Measurements from ENCODE around the gene ATP8A2. TPM values are rescaled to one million over a fixed set of nuclear protein-coding genes. Genes with fewer than 3 reads are reported as not detected.

ATP8A2 gene
- total RNA-seq, 1 donor from 2014 or later, result 1.9 TPM

- Mint-ChIP-seq H3K9me3 (ENCODE audit: low read depth) (no peaks in the 10 kb centered on the region), H3K27ac (ENCODE audit: unreplicated experiment) (no peak overlapping the region)
Measured at GRCh38 chr13:25846222-25846984, 474.6 kb downstream of the ATP8A2 start.

GRCh38 chr13:25847145-25847544 is 475.4 kb downstream of the ATP8A2 start:
- Mint-ChIP-seq H3K36me3 (ENCODE audit: low read depth) (no peaks in the 10 kb centered on the region), H3K9me3 (ENCODE audit: low read depth) (no peaks in the 10 kb centered on the region), H3K27ac (ENCODE audit: unreplicated experiment) (no peak overlapping the region), H3K4me1 (ENCODE audit: low read depth) (peaks cover 30% of the 10 kb centered on the region), H3K4me3 (ENCODE audit: unreplicated experiment) (no peak overlapping the region), H3K27me3 (ENCODE audit: low read depth) (no peaks in the 10 kb centered on the region)
- no peak for DNase-seq (ENCODE audit: low spot score)
- no peak for TF ChIP-seq CTCF (IDR thresholded peaks at IDR 0.05)

More at GRCh38 chr13:25846222-25846984, 474.6 kb downstream of the ATP8A2 start:
- Mint-ChIP-seq H3K27me3 (ENCODE audit: low read depth) (no peaks in the 10 kb centered on the region), H3K36me3 (ENCODE audit: low read depth) (no peaks in the 10 kb centered on the region), H3K4me3 (ENCODE audit: unreplicated experiment) (no peak overlapping the region), H3K4me1 (ENCODE audit: low read depth) (peaks cover 28% of the 10 kb centered on the region)
- no peak for DNase-seq (ENCODE audit: low spot score)
- no peak for TF ChIP-seq CTCF (IDR thresholded peaks at IDR 0.05)

- TF ChIP-seq CTCF (IDR thresholded peaks at IDR 0.05), result no peak
- no peak for DNase-seq (ENCODE audit: low spot score)
- Mint-ChIP-seq H3K36me3 (ENCODE audit: low read depth) (no peaks in the 10 kb centered on the region), H3K4me3 (ENCODE audit: unreplicated experiment) (no peak overlapping the region), H3K4me1 (ENCODE audit: low read depth) (peaks cover 35% of the 10 kb centered on the region), H3K9me3 (ENCODE audit: low read depth) (no peaks in the 10 kb centered on the region), H3K27ac (ENCODE audit: unreplicated experiment) (no peak overlapping the region), H3K27me3 (ENCODE audit: low read depth) (no peaks in the 10 kb centered on the region)
Measured at GRCh38 chr13:25847635-25848626, 476.2 kb downstream of the ATP8A2 start.

- H3K27me3 Mint-ChIP-seq (ENCODE audit: low read depth), result no peaks in the 10 kb centered on the region
Measured at GRCh38 chr13:25848812-25849745, 477.3 kb downstream of the ATP8A2 start.

More at GRCh38 chr13:25848812-25849745, 477.3 kb downstream of the ATP8A2 start:
- no peak for DNase-seq (ENCODE audit: low spot score)
- no peak for TF ChIP-seq CTCF (IDR thresholded peaks at IDR 0.05)
- no peaks in the 10 kb centered on the region for H3K9me3 Mint-ChIP-seq (ENCODE audit: low read depth)
- peaks cover 37% of the 10 kb centered on the region for H3K4me1 Mint-ChIP-seq (ENCODE audit: low read depth)
- H3K36me3 Mint-ChIP-seq (ENCODE audit: low read depth), result no peaks in the 10 kb centered on the region
- peak overlapping the region; percentile 38 for H3K27ac Mint-ChIP-seq (ENCODE audit: unreplicated experiment)
- H3K4me3 Mint-ChIP-seq (ENCODE audit: unreplicated experiment), result no peak overlapping the region

All from chondrocyte (in vitro differentiated cells).